Measurements from ENCODE around the gene ZEB1. TPM values are rescaled to one million over a fixed set of nuclear protein-coding genes. Genes with fewer than 3 reads are reported as not detected.

The ZEB1 gene
- total and polyA plus RNA-seq, 2 of the 4 experiments (the other 2 are of a cell fraction) = 23.7 to 108 TPM

DNA sequence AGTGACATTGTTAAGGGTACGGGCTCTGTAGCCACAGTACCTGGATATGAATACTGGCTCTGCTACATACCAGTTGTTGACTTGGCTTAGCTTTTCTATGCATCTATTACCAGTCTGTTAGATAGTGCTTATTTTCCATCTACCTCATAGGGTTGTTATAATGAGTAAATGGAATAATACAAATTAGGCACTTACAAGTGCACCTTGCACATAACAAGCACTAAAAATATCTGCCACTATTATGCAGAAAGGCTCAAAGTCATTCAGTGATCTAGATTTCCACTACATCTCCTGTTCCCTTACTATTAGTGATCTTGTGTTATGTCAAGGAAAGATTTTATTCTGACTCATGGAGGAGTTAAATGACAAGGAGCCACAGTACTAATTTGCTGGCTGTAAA is 27.9 kb upstream of the ZEB1 start:
- intact Hi-C loops (cut with micrococcal nuclease) = no loop called here
- no peak overlapping the region for H2AFZ ChIP-seq (replicated peaks; ENCODE audit: low read length, poor library complexity)
- peak overlapping the region; percentile 44; the same call in 1 of the 2 replicates for H4K91ac ChIP-seq (ENCODE audit: insufficient read depth, low read depth, low read length)
- POLR2A ChIA-PET (ENCODE audit: unreplicated experiment) = no interaction called here
- TF ChIP-seq CEBPB (IDR thresholded peaks at IDR 0.05; ENCODE audit: low read depth, low read length) = no peak
- TF ChIP-seq CHD1 (IDR thresholded peaks at IDR 0.05; ENCODE audit: low read depth, low read length) = no peak
- TF ChIP-seq, protein P1, sequence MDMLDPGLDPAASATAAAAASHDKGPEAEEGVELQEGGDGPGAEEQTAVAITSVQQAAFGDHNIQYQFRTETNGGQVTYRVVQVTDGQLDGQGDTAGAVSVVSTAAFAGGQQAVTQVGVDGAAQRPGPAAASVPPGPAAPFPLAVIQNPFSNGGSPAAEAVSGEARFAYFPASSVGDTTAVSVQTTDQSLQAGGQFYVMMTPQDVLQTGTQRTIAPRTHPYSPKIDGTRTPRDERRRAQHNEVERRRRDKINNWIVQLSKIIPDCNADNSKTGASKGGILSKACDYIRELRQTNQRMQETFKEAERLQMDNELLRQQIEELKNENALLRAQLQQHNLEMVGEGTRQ (IDR thresholded peaks at IDR 0.05; ENCODE audit: low read depth, low read length) = no peak
- TF ChIP-seq RFX5 (IDR thresholded peaks at IDR 0.05; ENCODE audit: low read depth, low read length) = no peak
- no peak for TF ChIP-seq RCOR1 (IDR thresholded peaks at IDR 0.05; ENCODE audit: insufficient replicate concordance, low read length)
- no peak for TF ChIP-seq SMC3 (IDR thresholded peaks at IDR 0.05; ENCODE audit: low read depth, low read length)
- TF ChIP-seq BHLHE40 (IDR thresholded peaks at IDR 0.05; ENCODE audit: low read depth, low read length) = no peak
- no peak for TF ChIP-seq POLR2A (IDR thresholded peaks at IDR 0.05; ENCODE audit: low read depth, low read length)
- TF ChIP-seq MAFK (IDR thresholded peaks at IDR 0.05; ENCODE audit: low read depth, low read length) = no peak
- no peak for TF ChIP-seq FOS (IDR thresholded peaks at IDR 0.05; ENCODE audit: low read depth, low read length)
- TF ChIP-seq, protein P2, sequence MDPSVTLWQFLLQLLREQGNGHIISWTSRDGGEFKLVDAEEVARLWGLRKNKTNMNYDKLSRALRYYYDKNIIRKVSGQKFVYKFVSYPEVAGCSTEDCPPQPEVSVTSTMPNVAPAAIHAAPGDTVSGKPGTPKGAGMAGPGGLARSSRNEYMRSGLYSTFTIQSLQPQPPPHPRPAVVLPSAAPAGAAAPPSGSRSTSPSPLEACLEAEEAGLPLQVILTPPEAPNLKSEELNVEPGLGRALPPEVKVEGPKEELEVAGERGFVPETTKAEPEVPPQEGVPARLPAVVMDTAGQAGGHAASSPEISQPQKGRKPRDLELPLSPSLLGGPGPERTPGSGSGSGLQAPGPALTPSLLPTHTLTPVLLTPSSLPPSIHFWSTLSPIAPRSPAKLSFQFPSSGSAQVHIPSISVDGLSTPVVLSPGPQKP (IDR thresholded peaks at IDR 0.05; ENCODE audit: borderline replicate concordance, low read depth, low read length) = no peak
- TF ChIP-seq, protein P3, sequence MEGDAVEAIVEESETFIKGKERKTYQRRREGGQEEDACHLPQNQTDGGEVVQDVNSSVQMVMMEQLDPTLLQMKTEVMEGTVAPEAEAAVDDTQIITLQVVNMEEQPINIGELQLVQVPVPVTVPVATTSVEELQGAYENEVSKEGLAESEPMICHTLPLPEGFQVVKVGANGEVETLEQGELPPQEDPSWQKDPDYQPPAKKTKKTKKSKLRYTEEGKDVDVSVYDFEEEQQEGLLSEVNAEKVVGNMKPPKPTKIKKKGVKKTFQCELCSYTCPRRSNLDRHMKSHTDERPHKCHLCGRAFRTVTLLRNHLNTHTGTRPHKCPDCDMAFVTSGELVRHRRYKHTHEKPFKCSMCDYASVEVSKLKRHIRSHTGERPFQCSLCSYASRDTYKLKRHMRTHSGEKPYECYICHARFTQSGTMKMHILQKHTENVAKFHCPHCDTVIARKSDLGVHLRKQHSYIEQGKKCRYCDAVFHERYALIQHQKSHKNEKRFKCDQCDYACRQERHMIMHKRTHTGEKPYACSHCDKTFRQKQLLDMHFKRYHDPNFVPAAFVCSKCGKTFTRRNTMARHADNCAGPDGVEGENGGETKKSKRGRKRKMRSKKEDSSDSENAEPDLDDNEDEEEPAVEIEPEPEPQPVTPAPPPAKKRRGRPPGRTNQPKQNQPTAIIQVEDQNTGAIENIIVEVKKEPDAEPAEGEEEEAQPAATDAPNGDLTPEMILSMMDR (conservative IDR thresholded peaks at IDR 0.05; ENCODE audit: low read depth, low read length) = no peak
- TF ChIP-seq NFE2L2 (IDR thresholded peaks at IDR 0.05; ENCODE audit: low read depth, low read length) = no peak
- TF ChIP-seq RAD21 (IDR thresholded peaks at IDR 0.05; ENCODE audit: low read length) = no peak
- no peak for TF ChIP-seq MAZ (IDR thresholded peaks at IDR 0.05; ENCODE audit: borderline replicate concordance, low read depth, low read length)
- TF ChIP-seq MXI1 (IDR thresholded peaks at IDR 0.05; ENCODE audit: borderline replicate concordance, low read depth, low read length) = no peak
- in situ Hi-C loops (cut with MboI; ENCODE audit: low sequenced_read_pairs) = no loop called here
- no peak overlapping the region for H3K56ac ChIP-seq (ENCODE audit: extremely low read depth, insufficient read depth, low read length)
- H3K36me3 ChIP-seq (ENCODE audit: control insufficient read depth, insufficient read depth, low read length) = no peaks in the 10 kb centered on the region
- no TSS peak for BruUV-seq (replicated peaks)
- peak overlapping the region; percentile 75; the same call in 1 of the 2 replicates for H2BK20ac ChIP-seq (ENCODE audit: low read depth, low read length)
- H3K27me3 ChIP-seq (ENCODE audit: control insufficient read depth, insufficient read depth, low read length) = no peaks in the 10 kb centered on the region
- dilution Hi-C loops (cut with HindIII; ENCODE audit: low sequenced_read_pairs, unreplicated experiment) = no loop called here
- no peak for DNase-seq
- no CpG with 5 or more reads among the region's 1 CpG for WGBS, 2 experiments (ENCODE audit: extremely low coverage in 2 of 2, insufficient read length in 1 of 2)
- no peak overlapping the region for H3K27ac ChIP-seq (ENCODE audit: insufficient read depth, low read length)
- peaks cover 3% of the 10 kb centered on the region; the same call in 1 of the 2 replicates for H3K9me3 ChIP-seq (ENCODE audit: control insufficient read depth, insufficient read depth, low read length)
- H3K79me1 ChIP-seq (ENCODE audit: low read depth in 1 of 2, low read length in 2 of 2) = peaks cover 0 to 8% of the 10 kb centered on the region in 2 experiments; a peak in 1 of 4 replicates
- H2BK120ac ChIP-seq (ENCODE audit: low read depth, low read length) = peak overlapping the region; percentile 48
- H3K23ac ChIP-seq (ENCODE audit: low read depth, low read length) = peak overlapping the region; percentile 44; the same call in 1 of the 2 replicates
- H3K9me1 ChIP-seq (ENCODE audit: insufficient read depth, low read length) = no peaks in the 10 kb centered on the region; the same call in 1 of the 2 replicates
- H3K4me1 ChIP-seq (ENCODE audit: control insufficient read depth, insufficient read depth, low read length) = no peaks in the 10 kb centered on the region; the same call in 1 of the 2 replicates
- no peak overlapping the region for H3K9ac ChIP-seq (ENCODE audit: low read depth, low read length)
- H3K4me3 ChIP-seq (ENCODE audit: insufficient read depth, low read depth, low read length) = no peak overlapping the region
- H4K8ac ChIP-seq (ENCODE audit: low read depth in 2 of 2, low read length in 2 of 2) = peak overlapping the region in 1 of 2 experiments; percentile 22; a peak in 1 of 4 replicates
- H3K18ac ChIP-seq (ENCODE audit: low read depth, low read length) = peak overlapping the region; percentile 82; the same call in 1 of the 2 replicates
- H2AK5ac ChIP-seq (ENCODE audit: low read depth, low read length) = peak overlapping the region; percentile 36; the same call in 1 of the 2 replicates
- H2BK5ac ChIP-seq (ENCODE audit: low read depth, low read length, poor library complexity, severe bottlenecking) = peak overlapping the region; percentile 46
- no peak overlapping the region for H2AK9ac ChIP-seq (replicated peaks; ENCODE audit: low read depth, low read length, poor library complexity)
- H4K20me1 ChIP-seq (ENCODE audit: insufficient read depth, low read length) = no peaks in the 10 kb centered on the region
- CTCF ChIA-PET = no interaction called here
- peak overlapping the region; percentile 43; the same call in 1 of the 2 replicates for H4K5ac ChIP-seq (ENCODE audit: low read depth, low read length)
- 0 out of 2 replicates have a peak overlapping the region, but pooled peaks have one; percentile 45 for H3K4ac ChIP-seq (ENCODE audit: low read depth, low read length)
- peak overlapping the region; percentile 59; the same call in 1 of the 3 replicates for H2BK15ac ChIP-seq (ENCODE audit: low read depth, low read length)
- ATAC-seq (ENCODE audit: low read depth) = no peak; the same call in 1 of the 2 replicates
- H3K14ac ChIP-seq (replicated peaks; ENCODE audit: low read depth, low read length) = 0 out of 2 replicates have a peak overlapping the region, but pooled peaks have one; percentile 12
- H3K4me2 ChIP-seq (ENCODE audit: low read depth, low read length) = no peak overlapping the region
